NCI-H524 (cell line): ENCODE data around the gene PTPRT.
A peak's percentile ranks its signal among the peaks of the same experiment; 100 is the strongest.

Source experiments
- DNase-seq, 2 experiments: peaks; one replicate each; lab custom pipeline; 2025; lab: John Stamatoyannopoulos, UW

PTPRT gene

DNA sequence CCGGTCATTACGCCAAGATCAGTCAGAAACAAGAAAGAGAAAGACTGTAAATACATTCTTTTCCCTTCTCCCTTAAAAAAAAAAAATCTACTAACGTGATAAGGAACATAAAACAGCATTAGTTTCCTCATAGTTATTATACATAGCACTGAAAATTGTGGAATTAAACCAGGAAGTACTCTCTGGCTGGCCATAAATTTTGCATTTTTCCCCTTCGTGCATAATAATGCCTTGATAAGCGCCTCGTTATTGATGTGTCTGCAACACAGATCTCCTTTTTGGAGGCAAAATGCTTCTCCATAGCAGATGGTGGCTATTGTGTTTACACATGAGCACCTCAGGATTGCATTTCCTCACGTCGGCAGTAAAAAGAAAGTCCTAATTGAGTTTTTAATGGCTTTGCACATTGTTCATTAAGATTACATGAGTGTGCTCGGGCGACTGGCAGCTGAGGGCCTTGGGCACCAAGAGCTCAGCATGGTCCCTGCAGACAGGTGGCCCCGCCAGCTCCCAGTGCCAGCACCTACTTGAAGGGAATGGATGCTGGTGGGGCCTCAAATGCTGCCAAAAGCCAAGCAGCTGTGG lies 394.5 kb downstream of the PTPRT start:
- DNase-seq, result peak; percentile 93 to 97

GRCh38 chr20:42792052-42792451 lies 397.7 kb downstream of the PTPRT start:
- no peak for DNase-seq

GRCh38 chr20:42790111-42790510 lies 399.6 kb downstream of the PTPRT start:
- DNase-seq, result no peak

- peak in 1 of 2 experiments; percentile 32 for DNase-seq
These were observed 401.0 kb downstream of the PTPRT start for GRCh38 chr20:42788707-42789106.

DNA sequence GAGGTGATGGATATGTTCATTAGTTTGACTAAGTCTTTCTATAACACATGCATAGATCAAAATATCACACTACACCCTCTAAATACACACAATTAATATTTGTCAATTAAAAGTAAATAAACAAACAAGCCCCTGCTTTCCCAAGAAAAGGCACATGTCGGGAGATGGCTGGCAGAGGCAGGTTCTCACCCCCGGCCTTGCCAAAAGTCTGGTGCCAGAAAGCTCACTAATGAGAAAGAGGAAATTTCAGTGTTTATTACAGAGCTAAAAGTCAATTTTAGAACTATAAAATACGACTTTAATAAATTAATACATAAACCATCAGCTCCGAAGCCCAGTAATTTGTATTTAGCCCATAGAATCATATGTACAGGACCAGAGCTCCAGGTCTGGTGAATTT lies 404.7 kb downstream of the PTPRT start:
- no peak for DNase-seq

- peak; percentile 14 to 67 for DNase-seq
These were observed 410.5 kb downstream of the PTPRT start for GRCh38 chr20:42779216-42779615.

DNA sequence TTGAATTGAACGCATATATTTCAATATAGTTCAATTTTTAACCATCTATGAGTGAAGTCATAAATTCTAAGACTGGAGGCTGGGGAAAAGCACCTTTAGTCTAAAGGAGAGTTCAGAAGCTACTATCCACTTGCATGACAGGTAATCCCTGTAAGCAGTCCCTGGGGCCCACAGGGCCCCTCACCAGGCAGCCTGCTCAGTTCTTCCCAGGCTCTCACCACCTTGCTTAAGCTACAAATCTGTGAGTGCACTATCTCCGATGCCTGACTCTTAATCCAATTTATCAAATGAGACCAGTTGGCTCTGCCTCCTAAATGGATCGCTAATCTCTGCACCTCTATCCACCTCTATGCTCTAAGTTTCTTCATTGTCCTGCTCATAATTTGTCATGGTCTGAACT lies 413.8 kb downstream of the PTPRT start:
- DNase-seq, result peak; percentile 79 to 94

DNA sequence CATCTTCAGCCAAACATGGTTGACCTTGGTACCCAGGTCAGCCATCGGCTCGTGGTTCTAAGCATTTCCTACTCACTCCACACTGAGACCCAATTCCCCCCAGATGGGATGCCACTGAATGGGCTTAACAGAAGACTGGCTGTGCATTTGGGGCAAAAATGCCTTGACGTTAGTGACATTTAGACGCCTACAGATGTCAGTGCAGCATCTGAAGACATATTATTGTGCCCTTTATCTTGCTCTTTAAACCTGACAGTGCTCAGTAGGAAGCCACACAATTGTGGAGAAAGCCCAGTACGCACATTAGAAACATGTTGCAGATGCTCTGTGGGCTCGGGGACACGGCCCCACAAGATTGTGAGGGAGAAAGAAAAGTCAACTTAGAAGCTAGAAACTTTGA lies 414.7 kb downstream of the PTPRT start:
- DNase-seq, result peak in 1 of 2 experiments; percentile 23

DNA sequence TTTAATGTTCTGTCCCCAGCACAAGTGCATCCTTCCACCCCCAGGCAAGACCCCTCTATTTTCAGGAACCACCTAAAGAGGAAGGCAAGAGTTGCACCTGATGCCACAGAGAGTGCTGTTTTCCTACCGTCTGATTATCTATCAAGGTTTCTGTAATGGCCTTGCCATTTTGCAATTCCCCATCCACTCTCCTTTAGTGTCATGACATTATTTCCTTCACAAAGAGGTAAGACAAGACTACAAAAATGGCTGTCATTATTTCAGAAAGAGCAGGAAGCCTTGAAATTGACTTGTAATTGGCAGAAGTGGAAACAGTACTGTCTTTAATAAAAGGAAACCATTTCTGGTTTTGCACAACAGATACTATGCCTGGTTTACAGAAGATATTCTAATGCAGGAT lies 426.7 kb downstream of the PTPRT start:
- DNase-seq, result no peak

- DNase-seq, result no peak
These were observed 432.7 kb downstream of the PTPRT start for GRCh38 chr20:42756991-42757390.

GRCh38 chr20:42754706-42755105 lies 435.0 kb downstream of the PTPRT start:
- DNase-seq, result no peak

GRCh38 chr20:42752620-42753019 lies 437.1 kb downstream of the PTPRT start:
- no peak for DNase-seq

DNA sequence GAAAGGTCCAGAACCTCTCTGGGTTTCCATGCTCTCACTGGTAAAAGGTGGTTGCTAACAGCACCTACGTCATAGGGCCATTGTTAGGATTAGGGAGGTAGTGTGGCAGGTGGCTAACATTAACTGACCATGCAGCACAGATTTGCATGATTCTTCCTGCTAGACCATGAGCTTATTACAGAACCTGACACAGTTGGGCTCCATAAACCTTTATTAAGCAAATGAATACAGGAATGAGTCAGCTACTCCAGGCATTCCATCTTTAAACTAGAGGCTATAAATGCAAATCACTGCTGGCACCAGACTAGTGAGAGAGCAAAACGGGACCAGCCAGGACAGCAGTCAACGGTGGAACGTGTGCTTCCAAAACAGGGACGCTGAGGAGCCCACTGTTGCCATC lies 440.1 kb downstream of the PTPRT start:
- no peak for DNase-seq

DNA sequence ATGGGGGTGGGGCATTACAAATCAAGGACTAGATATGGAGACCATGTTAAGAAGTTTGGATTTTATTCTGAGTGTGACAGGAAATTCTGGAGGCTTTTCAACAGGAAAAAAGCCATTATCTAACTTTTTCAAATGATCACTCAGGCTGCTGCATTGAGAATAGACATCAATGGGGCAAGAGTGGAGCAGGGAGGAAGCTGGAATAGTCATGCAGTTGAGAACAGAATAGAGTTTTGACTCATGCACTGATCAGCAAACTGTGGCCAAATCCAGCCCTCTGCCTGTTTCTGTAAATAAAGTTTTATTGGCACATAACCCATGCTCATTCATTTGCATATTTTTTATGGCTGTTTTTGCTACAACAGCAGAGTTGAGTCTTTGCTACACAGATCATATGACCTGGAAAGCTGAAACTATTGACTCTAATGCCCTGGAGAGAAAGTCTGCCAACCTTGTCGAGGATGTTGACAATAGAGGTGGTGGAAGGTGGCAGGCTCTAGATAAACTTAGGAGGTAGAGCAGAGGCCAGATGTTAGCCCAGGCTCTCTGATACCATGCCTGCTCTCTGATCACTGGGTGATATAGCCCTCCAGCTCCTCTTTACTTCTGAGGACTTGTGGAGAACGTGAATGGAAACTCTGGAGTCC lies 441.8 kb downstream of the PTPRT start:
- DNase-seq, result no peak

- no peak for DNase-seq
These were observed 444.8 kb downstream of the PTPRT start for GRCh38 chr20:42744756-42745465.

DNA sequence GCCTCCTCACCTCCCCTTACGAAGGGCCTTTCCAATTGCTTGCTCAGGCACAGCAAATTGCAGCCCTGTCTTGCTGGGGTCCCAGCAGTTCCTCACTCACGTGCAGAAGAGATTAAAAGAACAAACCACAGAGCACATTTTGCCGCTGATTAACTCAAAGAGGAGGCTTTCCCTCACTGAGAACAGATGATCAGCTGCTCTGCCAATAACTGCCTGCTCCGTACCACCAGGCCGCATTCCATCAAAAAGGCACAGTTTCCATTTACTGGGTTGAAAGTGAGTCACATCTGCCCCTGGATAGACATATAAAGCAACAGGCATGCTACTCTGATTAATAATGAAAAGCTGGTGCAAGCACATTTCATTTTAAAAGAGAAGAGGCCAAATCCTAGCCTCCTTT lies 446.8 kb downstream of the PTPRT start:
- no peak for DNase-seq

DNA sequence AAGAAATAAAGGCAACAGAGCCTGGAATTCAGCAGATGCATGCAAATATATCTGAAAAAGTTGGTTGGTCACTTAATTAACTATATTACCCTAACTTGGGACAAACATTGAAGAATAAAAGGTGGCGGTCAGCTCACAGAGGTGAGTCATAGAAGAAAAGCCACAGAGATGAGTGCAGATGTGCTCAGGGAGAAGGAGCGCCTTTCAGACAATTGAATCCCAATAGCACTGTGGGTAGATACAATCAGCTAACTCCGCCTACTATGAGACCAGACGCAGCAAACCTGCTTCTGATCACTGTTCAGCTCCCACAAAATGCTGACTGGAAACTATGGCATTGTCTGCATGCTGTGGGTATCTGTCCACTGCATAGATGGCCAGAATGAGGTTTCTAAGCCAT lies 447.8 kb downstream of the PTPRT start:
- no peak for DNase-seq

- DNase-seq, result peak in 1 of 2 experiments; percentile 63
These were observed 449.4 kb downstream of the PTPRT start for GRCh38 chr20:42740226-42740870.

- peak; percentile 70 to 92 for DNase-seq
These were observed 450.0 kb downstream of the PTPRT start for GRCh38 chr20:42739683-42740082.

- DNase-seq, result no peak
These were observed 454.2 kb downstream of the PTPRT start for GRCh38 chr20:42735539-42735938.

DNA sequence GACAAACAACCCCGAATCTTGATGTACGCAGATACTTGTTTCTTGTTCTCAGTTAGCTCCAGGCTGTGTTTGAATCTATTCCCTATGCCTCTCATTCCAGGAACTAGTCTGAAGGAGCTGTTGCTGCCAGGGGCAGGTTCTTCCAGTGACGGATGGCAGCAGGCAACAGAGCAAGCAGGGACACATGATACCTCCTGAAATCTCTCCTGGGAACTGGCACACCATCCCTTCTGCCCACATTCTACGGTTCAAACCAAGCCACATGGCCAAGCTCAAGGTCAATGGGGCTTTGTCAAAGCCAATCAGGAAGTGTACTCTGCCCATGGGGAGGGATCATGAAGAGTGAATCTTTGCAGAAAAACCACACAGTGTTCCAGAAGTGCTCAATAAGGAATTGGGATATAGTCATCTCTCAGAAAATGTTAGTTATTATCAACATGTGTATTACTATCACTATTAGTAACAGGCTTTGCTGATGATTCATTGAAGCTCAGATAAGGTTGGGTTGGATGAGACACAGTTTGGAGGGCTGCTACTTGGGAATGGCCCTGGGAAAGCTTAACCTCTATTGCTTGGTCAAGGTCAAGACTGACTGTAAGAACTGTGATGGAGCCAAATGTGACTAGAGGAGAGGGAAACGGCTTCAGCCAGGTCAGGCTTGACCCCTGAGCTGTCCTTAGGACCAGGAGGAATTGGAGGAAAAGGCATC lies 454.9 kb downstream of the PTPRT start:
- DNase-seq, result peak; percentile 26 to 81

DNA sequence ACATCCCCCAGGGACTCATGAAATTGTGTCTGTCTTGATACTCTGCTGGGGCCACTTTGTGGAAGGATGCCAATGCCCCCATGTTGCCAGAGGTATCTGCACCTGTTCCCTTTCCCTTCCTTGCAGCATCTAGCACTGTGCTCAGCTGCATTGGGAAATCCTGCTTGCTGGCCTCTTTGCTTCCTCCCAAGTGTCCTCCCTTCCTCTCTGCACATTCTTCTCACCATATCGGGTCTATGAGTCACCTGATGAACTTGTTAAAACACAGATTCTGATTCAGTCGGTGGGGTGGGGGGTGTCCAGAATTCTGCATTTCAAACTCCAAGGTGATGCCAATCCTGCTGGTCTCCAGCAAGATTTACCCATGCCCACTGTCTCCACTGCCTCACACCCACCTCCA lies 467.8 kb downstream of the PTPRT start:
- peak in 1 of 2 experiments; percentile 32 for DNase-seq
